Heart left ventricle (tissue), 13 donors: Measurements from ENCODE around the gene CCK.

Experiments used
- CTCF ChIP-seq, 12 donors: fragments of 200-600 bp; sonication (generic) in 4 of 12; IDR thresholded peaks; one replicate each; pipeline versions ENCODE4 v1.5.0 to v1.8.0; 2018 to 2022; ENCODE audit warnings: antibody characterized with exemption in 12 of 12, mild to moderate bottlenecking in 5 of 12
- POLR2A ChIP-seq, 2 donors: fragments of 450-650 bp; IDR thresholded peaks; one replicate each; pipeline ENCODE4 v1.6.1; 2017; ENCODE audit warnings: antibody characterized with exemption in 2 of 2, mild to moderate bottlenecking in 2 of 2, moderate library complexity in 2 of 2
- donor health status: ischemic (EF 13 %, LVEDD 7.1; RV severe dilation, severe dysfunction).
- donor health status: DM: no; HTN: yes; CAD: no.
- donor health status: DM: no; HTN: no; CAD: no.
- donor health status: ischemic (EF 25% LVEDD 6.9; RV normal size, moderate dysfunction).
- donor health status: ischemic (EF 25% LVEDD 5.7; RV mildly dilated, moderate dysfunction).
- donor health status: ischemic (EF 35%, LVEDD 5.7; RV mildly dilated, moderate dysfunction).
- donor health status: nonischemic (EF 11% LVEDD 7.7; RV severe dilation, severe dysfunction).
- donor health status: DM: yes; HTN: yes; CAD: no.
- donor health status: PGD.
- donor health status: ischemic (EF 29% LVEDD 5.4; RV normal size, mild dysfunction).
- donor health status: nonischemic (EF 23%, LVEDD 6.1; RV moderate dilation, normal function).

GRCh38 chr3:42275217-42275616, 9.2 kb upstream of the CCK start:
- TF ChIP-seq CTCF (IDR thresholded peaks at IDR 0.05) (no peak), POLR2A (IDR thresholded peaks at IDR 0.05) (no peak)
